ENCODE measurements around the gene KLKB1.
A peak's percentile ranks its signal among the peaks of the same experiment; 100 is the strongest.
"Not testable (repeated sequence)": the region's sequence is repeated elsewhere in the genome, so short reads cannot be mapped to it uniquely, and the experiment has no call there.

Gene KLKB1

GRCh38 chr4:186226521-186227189 is 652 bp upstream of the KLKB1 start:
- no peak for DNase-seq (ENCODE audit: low read depth in 2 of 2)

- no peak for DNase-seq (ENCODE audit: low read depth in 2 of 2)
Measured at GRCh38 chr4:186227744-186228513, 622 bp downstream of the KLKB1 start.

GRCh38 chr4:186228514-186228894 is 1.2 kb downstream of the KLKB1 start:
- DNase-seq (ENCODE audit: low read depth in 2 of 2): no peak

GRCh38 chr4:186234367-186234766 is 7.1 kb downstream of the KLKB1 start:
- DNase-seq (ENCODE audit: low read depth in 2 of 2): no peak

- no peak for DNase-seq (ENCODE audit: low read depth in 2 of 2)
Measured at GRCh38 chr4:186236126-186236525, 8.8 kb downstream of the KLKB1 start.

DNA sequence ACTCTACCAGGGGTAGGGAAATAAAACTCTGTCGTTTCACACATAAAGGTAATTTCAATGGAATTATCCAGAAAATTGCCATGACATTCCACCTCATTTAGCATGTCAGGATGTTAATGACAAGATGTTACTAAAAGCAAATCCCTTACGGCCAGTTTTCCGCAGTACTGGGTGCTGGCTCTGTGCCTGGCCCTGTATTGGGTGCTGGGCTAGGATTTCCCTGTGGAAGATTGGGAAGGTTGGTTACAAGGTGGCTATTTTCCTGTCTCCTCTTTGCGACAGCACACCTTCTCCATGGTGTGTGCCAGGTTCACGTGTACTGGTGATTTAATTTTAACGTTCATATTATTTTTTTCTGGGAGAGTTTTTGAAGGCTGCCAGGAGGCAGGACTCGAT is 13.1 kb downstream of the KLKB1 start:
- no peak for DNase-seq (ENCODE audit: low read depth in 2 of 2)

GRCh38 chr4:186240848-186241491 is 13.7 kb downstream of the KLKB1 start:
- no peak for DNase-seq (ENCODE audit: low read depth in 2 of 2)

DNA sequence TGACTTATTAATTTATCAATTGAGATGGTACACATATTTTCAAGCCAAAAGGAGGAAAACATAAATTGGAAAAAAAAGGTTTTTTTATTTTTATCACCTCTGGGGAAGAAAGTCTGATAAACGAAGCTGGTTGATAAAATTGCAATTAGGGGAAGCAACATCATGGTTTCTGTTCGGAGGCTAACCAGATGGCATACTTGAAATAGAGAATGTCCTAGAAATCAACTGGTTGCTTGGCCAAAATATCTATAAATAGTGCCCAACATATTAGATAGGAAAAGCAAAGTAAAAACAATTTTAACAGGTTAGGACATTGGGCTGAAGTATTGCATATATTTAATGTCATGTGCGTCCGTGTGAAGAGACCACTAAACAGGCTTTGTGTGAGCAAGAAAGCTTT is 14.3 kb downstream of the KLKB1 start:
- no peak for DNase-seq (ENCODE audit: low read depth in 2 of 2)

- DNase-seq (ENCODE audit: low read depth in 2 of 2): not testable (repeated sequence)
Measured at GRCh38 chr4:186242031-186242430, 14.7 kb downstream of the KLKB1 start.

DNA sequence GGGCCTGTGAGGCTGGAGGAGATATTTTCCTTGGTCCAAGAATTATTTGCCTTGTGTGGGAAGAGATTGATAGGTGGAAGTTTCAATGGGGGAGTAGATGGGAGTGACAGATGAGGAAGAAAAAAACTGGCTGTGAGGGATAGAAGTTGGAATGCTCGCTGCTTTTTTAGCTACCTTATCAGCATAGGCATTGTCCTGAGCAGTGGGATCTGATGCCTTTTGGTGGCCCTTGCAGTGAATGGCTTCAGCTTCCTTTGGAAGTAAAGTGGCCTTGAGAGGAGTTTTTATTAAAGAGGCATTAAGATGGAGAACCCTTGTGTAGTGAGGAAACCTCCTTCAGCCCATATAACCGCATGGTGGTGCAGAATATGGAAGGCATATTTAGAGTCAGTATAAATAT is 16.0 kb downstream of the KLKB1 start:
- DNase-seq (ENCODE audit: low read depth in 2 of 2): no peak

GRCh38 chr4:186244835-186245234 is 17.5 kb downstream of the KLKB1 start:
- DNase-seq (ENCODE audit: low read depth in 2 of 2): no peak

DNA sequence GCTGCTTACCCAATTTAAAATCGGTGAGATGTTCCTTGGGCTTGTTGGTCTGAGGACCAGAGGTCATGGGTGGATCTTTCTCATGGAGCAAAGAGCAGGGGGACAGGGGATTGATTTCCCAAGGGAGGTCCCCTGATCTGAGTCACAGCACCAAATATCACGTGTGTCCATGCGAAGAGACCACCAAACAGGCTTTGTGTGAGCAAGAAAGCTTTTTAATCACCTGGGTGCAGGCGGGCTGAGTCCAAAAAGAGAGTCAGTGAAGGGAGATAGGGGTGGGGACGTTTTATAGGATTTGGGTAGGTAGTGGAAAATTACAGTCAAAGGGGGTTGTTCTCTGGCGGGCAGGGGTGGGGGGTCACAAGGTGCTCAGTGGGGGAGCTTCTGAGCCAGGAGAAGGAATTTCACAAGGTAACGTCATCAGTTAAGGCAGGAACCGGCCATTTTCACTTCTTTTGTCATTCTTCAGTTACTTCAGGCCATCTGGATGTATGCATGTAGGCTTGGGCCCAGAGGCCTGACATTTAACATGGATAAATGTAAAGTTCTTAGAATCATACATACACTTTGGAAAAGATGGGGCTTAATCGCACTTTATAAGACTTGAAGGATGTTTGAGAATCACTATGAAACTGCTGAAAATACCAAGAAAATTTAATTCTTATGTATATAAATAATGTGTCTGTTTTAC is 19.9 kb downstream of the KLKB1 start:
- not testable (repeated sequence) for DNase-seq (ENCODE audit: low read depth in 2 of 2)

- no peak for DNase-seq (ENCODE audit: low read depth in 2 of 2)
Measured at GRCh38 chr4:186248643-186249042, 21.3 kb downstream of the KLKB1 start.

DNA sequence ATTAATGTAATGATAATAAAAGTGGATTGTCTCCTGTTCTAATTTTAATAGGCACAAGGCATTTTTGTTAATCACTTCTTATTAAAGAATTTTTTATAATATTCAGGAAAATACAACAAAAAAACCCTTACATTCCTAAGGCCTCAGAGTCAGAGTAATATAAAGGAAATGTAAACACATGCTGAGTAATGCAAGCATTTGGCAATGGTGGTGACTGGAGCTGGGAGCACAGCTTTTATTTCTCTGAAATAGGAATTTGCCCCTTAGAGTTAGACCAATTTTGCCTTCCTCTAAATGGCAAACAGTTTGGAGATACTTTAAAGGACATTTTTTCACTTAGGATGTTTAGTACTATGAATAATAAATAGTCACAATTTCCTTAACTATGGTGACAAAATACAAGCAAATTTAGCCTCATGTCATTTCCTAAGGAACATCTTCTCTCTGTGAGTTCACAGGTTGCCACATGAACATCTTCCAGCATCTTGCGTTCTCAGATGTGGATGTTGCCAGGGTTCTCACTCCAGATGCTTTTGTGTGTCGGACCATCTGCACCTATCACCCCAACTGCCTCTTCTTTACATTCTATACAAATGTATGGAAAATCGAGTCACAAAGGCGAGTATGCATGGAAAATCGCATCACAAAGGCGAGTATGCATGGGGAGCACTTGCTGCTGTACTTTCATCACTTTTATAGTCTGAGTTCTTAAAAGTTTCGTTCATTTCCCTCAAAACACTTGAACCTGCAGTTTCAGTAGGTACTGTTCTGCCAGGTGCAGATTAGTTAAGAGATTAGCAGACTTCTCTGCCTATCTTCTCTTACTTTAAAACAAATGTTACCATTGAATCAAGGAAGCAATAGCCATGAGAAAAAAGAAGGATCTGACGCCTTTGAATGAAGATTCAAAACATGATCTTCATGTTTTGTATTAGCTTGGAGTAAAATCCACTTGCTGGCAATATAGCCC is 22.8 kb downstream of the KLKB1 start:
- DNase-seq (ENCODE audit: low read depth in 2 of 2): peak in 1 of 2 experiments; percentile 15

GRCh38 chr4:186250760-186251159 is 23.5 kb downstream of the KLKB1 start:
- no peak for DNase-seq (ENCODE audit: low read depth in 2 of 2)

- no peak for DNase-seq (ENCODE audit: low read depth in 2 of 2)
Measured at GRCh38 chr4:186255122-186255521, 27.8 kb downstream of the KLKB1 start.

- DNase-seq (ENCODE audit: low read depth in 2 of 2): no peak
Measured at GRCh38 chr4:186258216-186258811, 31.0 kb downstream of the KLKB1 start.

DNA sequence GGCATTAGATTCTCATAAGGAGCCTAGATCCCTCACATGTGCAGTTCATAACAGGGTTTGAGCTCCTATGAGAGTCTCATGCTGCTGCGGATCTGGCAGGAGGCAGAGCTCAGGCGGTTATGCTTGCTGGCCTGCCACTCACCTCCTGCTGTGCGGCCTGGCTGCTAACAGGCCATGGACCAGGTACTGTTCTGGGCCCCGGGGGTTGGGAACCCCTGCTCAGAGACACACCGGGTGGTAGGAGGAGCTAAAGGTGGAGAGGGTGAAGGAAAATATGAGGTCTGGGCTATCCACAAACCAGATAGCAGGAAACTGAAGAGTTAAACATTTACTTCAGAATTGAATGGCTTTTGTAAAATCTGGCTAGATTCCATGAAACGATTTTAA is 32.8 kb downstream of the KLKB1 start:
- DNase-seq (ENCODE audit: low read depth in 2 of 2): no peak

DNA sequence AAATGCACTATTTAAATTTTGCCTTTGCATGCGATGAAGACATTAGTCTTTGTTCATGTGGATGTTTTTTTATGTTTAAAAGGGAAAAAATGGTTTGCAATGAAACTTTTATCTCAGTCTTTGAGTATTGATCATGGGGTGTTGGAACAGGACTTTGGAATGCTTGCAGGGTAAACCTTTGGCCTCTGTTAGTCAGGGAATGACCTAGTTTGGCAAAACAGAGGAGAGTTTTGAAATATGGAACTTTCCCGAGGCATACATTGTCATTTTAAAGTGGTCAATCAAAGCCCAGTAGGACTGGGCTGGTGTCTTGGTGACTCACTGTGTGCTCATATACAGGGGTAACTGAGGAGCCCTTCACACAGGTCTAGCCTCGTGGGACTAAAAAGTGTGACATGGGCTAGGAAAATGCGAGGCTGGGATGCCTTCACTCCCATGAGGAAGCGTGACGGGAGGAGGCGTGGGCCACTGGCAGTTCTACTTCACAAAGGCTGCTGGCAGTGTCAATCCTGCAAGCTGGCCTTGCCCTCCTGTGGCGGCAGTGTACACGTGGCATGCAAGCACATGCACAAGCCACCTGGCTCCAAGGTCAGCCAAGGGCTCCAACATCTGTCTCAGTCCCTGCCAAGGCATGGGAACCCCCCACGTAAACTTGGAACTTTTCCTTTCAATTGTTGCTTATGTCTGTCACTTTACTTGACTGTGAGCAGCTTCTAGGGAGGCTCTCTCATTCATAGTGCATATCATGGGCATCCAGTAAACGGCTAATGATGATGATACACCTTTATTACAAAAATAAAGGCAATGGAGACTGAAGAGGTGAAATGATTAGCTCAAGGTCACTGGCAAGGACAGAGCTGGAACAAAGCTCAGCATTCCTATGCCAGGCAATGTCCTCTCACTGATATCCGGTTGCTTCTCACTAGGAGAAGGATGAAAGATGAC is 33.5 kb downstream of the KLKB1 start:
- DNase-seq (ENCODE audit: low read depth in 2 of 2): no peak

- no peak for DNase-seq (ENCODE audit: low read depth in 2 of 2)
Measured at GRCh38 chr4:186264660-186265059, 37.4 kb downstream of the KLKB1 start.

All from fibroblast of skin of left biceps (primary cell).